ENCODE measurements around the gene TUBA4A. TPM values are rescaled to one million over a fixed set of nuclear protein-coding genes. Genes with fewer than 3 reads are reported as not detected.

TUBA4A gene
- total RNA-seq, 2 experiments from 2014 or later = 219 to 229 TPM

DNA sequence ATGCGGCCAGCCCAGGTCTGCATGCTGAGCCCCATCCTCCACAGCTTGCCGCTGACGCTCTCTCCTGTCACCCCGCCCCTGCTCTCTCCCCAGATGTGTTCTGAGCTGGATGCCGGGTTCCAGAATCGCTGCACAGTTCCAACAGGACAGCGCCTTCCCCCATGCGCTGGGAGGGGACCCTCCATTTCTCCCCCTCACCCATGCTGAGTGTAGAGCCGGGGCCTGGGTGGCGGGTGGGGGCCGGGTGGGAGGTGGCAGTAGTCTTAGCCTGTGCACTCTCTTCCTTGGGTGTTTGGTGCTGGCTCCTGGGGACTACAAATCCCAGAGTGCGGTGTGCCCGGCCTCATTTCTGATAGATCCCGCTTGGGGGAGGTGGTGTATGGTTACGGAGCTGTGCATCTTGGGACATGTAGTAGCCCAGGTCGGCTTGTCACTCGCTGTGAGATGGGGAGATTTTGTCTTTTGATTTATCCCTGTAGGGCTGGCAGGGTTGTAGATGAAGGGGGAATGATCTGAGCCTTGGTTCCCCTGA lies 32.2 kb upstream of the TUBA4A start:
- Mint-ChIP-seq H3K36me3 (peaks cover 25% of the 10 kb centered on the region), H3K9me3 (no peaks in the 10 kb centered on the region), H3K27ac (no peak overlapping the region), H3K4me3 (no peak overlapping the region), H3K4me1 (ENCODE audit: low read depth) (peaks cover 11% of the 10 kb centered on the region), H3K27me3 (no peaks in the 10 kb centered on the region)
- intact Hi-C loops (cut with micrococcal nuclease) = no loop called here
- DNase-seq = no peak
- ChIA-PET CTCF (interaction anchor here (14.1 kb wide), 1 partner anchor 7 kb away, joined by 252 read pairs; no protein-coding TSS in a partner anchor), POLR2A (interaction anchor here (4.0 kb wide), 1 partner anchor 8 kb away, joined by 13 read pairs; no protein-coding TSS in a partner anchor)

DNA sequence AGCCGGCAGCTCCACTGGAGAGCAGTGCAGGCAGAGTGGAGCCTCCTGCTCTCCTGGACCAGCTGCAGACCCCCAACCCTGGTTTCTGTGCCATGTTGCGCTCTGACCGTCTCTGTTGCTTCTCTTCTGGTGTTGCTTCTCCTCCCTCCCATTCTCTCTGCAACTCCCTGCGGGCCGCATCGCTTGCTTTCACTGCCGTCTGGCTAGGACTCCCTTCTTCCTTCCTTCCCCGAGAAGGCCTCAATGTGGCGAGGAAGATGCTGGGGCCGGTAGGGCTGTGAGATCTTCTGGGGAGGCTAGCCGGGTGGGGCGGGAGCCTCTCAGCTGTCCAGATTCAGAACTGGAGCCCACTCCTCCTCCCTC lies 31.6 kb upstream of the TUBA4A start:
- no peak for DNase-seq
- Mint-ChIP-seq H3K27ac (no peak overlapping the region), H3K4me1 (ENCODE audit: low read depth) (peaks cover 17% of the 10 kb centered on the region), H3K9me3 (no peaks in the 10 kb centered on the region), H3K27me3 (no peaks in the 10 kb centered on the region), H3K36me3 (peaks cover 27% of the 10 kb centered on the region), H3K4me3 (no peak overlapping the region)
- POLR2A ChIA-PET = interaction anchor here (4.0 kb wide), 1 partner anchor 9 kb away, joined by 13 read pairs; no protein-coding TSS in a partner anchor
- intact Hi-C loops (cut with micrococcal nuclease) = no loop called here
- CTCF ChIA-PET = interaction anchor here (14.1 kb wide), 1 partner anchor 8 kb away, joined by 252 read pairs; no protein-coding TSS in a partner anchor

DNA sequence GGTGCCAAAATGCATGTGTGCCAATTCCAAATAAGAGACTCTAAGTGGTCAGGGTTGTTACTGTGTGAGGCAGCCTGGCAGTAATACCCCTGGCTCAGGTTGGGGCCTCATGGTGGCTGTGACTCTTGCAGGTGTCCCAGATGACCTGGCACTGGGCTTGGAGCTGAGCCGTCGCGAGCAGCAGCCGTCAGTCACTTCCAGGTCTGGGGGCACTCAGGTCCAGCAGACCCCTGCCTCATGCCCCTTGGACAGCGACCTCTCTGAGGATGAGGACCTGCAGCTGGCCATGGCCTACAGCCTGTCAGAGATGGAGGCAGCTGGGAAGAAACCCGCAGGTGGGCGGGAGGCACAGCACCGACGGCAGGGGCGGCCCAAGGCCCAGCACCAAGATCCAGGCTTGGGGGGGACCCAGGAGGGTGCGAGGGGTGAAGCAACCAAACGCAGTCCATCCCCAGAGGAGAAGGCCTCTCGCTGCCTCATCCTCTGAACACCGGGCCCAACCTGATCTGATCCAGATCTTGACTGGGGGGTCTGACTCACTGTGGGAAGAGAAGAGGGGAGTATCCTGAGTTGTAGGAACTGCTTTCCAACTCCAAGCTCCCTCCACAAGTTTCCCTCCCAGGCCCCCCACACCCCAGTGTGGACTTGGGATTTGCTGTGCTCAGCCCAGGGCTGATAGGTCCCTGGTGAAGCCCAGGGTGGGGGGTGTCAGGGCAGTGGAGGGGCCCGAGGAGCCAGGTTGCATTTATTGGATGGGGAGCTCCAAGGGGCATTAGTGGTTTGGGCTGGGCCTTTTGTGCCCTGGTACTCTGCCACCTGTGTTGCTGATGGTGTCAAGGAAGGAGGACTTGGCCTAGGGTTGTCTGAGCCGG lies 31.0 kb upstream of the TUBA4A start:
- H3K27me3 Mint-ChIP-seq = no peaks in the 10 kb centered on the region
- peaks cover 23% of the 10 kb centered on the region for H3K4me1 Mint-ChIP-seq (ENCODE audit: low read depth)
- intact Hi-C loops (cut with micrococcal nuclease) = no loop called here
- peaks cover 27% of the 10 kb centered on the region for H3K36me3 Mint-ChIP-seq
- H3K27ac Mint-ChIP-seq = no peak overlapping the region
- CTCF ChIA-PET = interaction anchor here (1.2 to 14.1 kb wide), 2 partner anchors 9 to 14 kb away, joined by 3 to 252 read pairs; no protein-coding TSS in a partner anchor
- no peak for DNase-seq
- H3K9me3 Mint-ChIP-seq = no peaks in the 10 kb centered on the region
- POLR2A ChIA-PET = interaction anchor here (4.0 kb wide), 1 partner anchor 10 kb away, joined by 13 read pairs; no protein-coding TSS in a partner anchor
- no peak overlapping the region for H3K4me3 Mint-ChIP-seq

DNA sequence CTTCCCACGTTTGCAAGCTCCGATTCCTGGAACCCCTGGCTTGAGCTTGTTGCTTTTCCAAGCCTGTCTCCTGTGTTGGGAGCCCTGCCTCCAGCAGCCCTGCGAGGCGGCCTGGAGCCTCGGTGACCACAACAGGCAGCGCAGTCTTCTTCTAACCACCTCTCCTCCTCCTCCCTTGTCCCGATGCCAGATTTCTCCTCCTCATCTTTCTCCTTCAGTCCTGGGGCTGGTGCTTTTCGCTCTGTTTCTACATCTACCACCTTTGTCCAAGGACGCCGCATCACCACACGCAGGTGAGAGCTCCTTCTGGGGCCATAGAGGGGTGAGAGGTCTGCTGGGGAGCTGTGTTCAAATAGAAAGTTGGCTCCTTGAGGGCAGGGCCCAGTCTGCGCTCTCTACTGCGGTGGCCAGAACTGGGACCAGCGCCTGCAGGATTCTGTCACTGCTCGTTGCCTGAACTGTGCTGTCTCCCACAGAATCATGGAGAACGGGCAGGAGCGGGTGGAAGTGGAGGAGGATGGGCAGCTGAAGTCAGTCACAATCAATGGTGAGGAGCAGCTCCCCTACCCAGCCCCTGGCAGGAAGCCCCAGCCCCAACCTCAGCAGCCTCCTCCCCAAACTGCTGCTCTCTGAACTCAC lies 29.3 kb upstream of the TUBA4A start:
- POLR2A ChIA-PET = interaction anchor here (4.0 to 6.5 kb wide), 2 partner anchors 11 to 30 kb away, joined by 13 to 85 read pairs; partner anchors contain the start of genes TUBA4A and TUBA4B
- H3K4me3 Mint-ChIP-seq = no peak overlapping the region
- peaks cover 33% of the 10 kb centered on the region for H3K4me1 Mint-ChIP-seq (ENCODE audit: low read depth)
- intact Hi-C loops (cut with micrococcal nuclease) = no loop called here
- H3K27me3 Mint-ChIP-seq = no peaks in the 10 kb centered on the region
- no peaks in the 10 kb centered on the region for H3K9me3 Mint-ChIP-seq
- no peak overlapping the region for H3K27ac Mint-ChIP-seq
- peaks cover 27% of the 10 kb centered on the region for H3K36me3 Mint-ChIP-seq
- CTCF ChIA-PET = interaction anchor here (0.9 to 14.1 kb wide), 3 partner anchors 10 to 16 kb away, joined by 3 to 252 read pairs (median 4); no protein-coding TSS in a partner anchor
- no peak for DNase-seq

DNA sequence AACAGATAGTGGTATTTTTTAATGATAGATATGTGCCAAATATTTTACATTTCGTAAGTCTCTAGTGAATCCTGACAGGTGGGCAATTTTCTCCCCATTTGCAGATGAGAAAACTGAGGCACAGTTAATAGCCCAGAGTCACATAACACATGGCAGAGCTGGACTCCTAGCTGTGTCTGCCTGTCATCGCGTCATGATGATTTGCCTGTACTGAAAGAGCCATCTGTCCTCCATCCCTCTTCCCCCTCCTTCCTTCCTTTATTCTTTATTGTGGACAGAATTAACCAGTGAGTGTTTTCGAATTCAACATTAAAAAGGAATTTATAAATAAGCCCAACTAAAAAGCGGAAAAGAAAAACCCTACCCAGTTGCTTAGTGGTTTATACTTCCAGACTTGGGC lies 28.7 kb upstream of the TUBA4A start:
- POLR2A ChIA-PET = interaction anchor here (0.9 to 6.5 kb wide), 4 partner anchors 12 to 53 kb away, joined by 3 to 85 read pairs (median 10); partner anchors contain the start of genes ANKZF1, ATG9A, TUBA4A and TUBA4B
- H3K4me1 Mint-ChIP-seq (ENCODE audit: low read depth) = peaks cover 40% of the 10 kb centered on the region
- DNase-seq = no peak
- no peak overlapping the region for H3K27ac Mint-ChIP-seq
- no peak overlapping the region for H3K4me3 Mint-ChIP-seq
- H3K27me3 Mint-ChIP-seq = no peaks in the 10 kb centered on the region
- CTCF ChIA-PET = interaction anchor here (0.9 to 14.1 kb wide), 2 partner anchors 11 to 16 kb away, joined by 4 to 252 read pairs; no protein-coding TSS in a partner anchor
- H3K36me3 Mint-ChIP-seq = peaks cover 27% of the 10 kb centered on the region
- H3K9me3 Mint-ChIP-seq = no peaks in the 10 kb centered on the region
- intact Hi-C loops (cut with micrococcal nuclease) = no loop called here

DNA sequence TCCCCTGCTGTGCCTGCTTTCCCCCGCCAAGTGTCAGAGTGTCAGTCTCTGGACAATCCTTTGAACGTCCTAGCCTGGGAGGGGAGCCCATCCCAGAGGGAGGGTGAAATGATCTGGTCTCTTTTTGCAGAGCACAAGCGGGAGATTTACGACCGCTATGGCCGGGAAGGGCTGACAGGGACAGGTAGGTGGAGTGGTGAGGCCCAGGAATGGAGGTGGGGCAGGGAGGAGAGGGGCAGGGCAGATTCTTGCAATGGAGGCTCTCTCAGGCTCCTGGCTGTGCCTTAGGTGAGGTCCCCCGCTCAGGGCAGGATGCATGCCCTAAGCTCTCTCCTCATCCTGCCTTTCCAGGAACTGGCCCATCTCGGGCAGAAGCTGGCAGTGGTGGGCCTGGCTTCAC lies 27.9 kb upstream of the TUBA4A start:
- DNase-seq = no peak
- ChIA-PET POLR2A (interaction anchor here (0.9 to 6.5 kb wide), 3 partner anchors 13 to 52 kb away, joined by 3 to 85 read pairs (median 6); partner anchors contain the start of genes ANKZF1, ATG9A, TUBA4A and TUBA4B), CTCF (interaction anchor here (0.7 to 14.1 kb wide), 3 partner anchors 12 to 208 kb away, joined by 3 to 252 read pairs (median 95); partner anchors contain the start of genes TUBA4A and TUBA4B)
- intact Hi-C loops (cut with micrococcal nuclease) = no loop called here
- H3K4me1 Mint-ChIP-seq (ENCODE audit: low read depth) = peaks cover 43% of the 10 kb centered on the region
- no peak overlapping the region for H3K27ac Mint-ChIP-seq
- peaks cover 27% of the 10 kb centered on the region for H3K36me3 Mint-ChIP-seq
- H3K4me3 Mint-ChIP-seq = no peak overlapping the region
- no peaks in the 10 kb centered on the region for H3K9me3 Mint-ChIP-seq
- H3K27me3 Mint-ChIP-seq = no peaks in the 10 kb centered on the region

DNA sequence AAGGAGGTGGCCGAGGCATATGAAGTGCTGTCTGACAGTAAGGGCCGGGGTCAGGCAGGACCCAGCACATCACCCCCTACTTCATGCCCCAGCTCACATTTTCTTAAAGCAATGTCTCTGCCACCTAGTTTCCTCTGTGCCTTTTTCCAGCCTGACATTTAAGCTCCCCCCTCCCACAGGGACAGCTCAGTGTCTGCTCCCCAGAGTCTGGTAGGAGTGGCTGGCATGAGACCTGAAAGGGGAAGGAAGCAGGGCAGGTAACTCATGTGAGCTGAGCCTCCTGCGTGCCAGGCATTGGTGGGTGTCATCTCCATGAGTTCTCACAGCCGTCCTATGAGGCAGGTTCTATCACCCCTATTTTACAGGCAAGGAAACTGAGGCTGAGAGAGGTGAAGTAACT lies 26.9 kb upstream of the TUBA4A start:
- no peaks in the 10 kb centered on the region for H3K9me3 Mint-ChIP-seq
- POLR2A ChIA-PET = interaction anchor here (1.9 to 6.5 kb wide), 3 partner anchors 27 to 51 kb away, joined by 6 to 85 read pairs (median 22); partner anchors contain the start of genes ANKZF1, ATG9A, GLB1L and STK16
- DNase-seq = no peak
- CTCF ChIA-PET = interaction anchor here (0.5 to 14.1 kb wide), 5 partner anchors 13 to 207 kb away, joined by 3 to 252 read pairs (median 19); partner anchors contain the start of genes GLB1L, STK16, TUBA4A and TUBA4B
- H3K27me3 Mint-ChIP-seq = no peaks in the 10 kb centered on the region
- H3K4me3 Mint-ChIP-seq = peak overlapping the region; percentile 80
- H3K36me3 Mint-ChIP-seq = peaks cover 24% of the 10 kb centered on the region
- intact Hi-C loops (cut with micrococcal nuclease) = no loop called here
- H3K4me1 Mint-ChIP-seq (ENCODE audit: low read depth) = peaks cover 43% of the 10 kb centered on the region
- H3K27ac Mint-ChIP-seq = no peak overlapping the region

DNA sequence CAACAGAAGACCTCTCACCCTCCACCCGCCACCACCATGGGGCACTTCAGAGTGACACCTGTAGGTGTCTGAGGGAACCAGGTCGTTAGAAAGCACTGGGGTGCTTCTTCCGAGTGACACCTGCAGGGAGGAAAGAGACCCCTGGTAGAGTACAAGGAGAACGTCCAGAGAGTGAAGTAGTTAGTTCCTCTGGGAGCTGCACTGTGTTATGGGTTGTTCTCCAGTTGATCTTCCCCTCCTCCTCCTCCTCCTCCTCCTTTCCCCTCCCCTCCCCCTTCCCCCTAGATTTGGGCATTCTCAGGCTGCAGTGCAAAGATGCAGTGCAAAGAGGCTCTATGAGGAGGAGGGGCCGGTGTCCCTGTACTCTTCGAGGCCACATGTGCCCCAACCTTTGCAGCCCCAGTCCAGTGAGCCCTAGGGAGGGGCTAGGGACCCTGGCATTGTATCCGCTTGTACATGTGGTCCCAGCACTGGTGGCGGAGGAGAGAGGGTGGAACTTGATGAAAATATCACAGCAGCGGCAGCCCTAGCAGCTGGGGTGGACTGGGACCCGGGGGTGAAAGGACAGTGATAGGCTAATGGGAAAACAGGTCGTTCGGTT lies 26.3 kb upstream of the TUBA4A start:
- intact Hi-C loops (cut with micrococcal nuclease) = loop anchor here (1.0 to 2.0 kb wide), 13 partner anchors 15 to 1009 kb away; partner anchors contain the start of genes AAMP, ABCB6, ANKZF1 and ATG9A
- no peaks in the 10 kb centered on the region for H3K27me3 Mint-ChIP-seq
- H3K4me3 Mint-ChIP-seq = peak overlapping the region; percentile 80
- no peaks in the 10 kb centered on the region for H3K9me3 Mint-ChIP-seq
- peaks cover 43% of the 10 kb centered on the region for H3K4me1 Mint-ChIP-seq (ENCODE audit: low read depth)
- peak overlapping the region; percentile 89 for H3K27ac Mint-ChIP-seq
- ChIA-PET CTCF (interaction anchor here (0.5 to 14.1 kb wide), 7 partner anchors 13 to 107 kb away, joined by 3 to 252 read pairs (median 19); partner anchors contain the start of genes DNPEP, GLB1L, STK16 and TUBA4A), POLR2A (interaction anchor here (0.8 to 6.5 kb wide), 8 partner anchors 15 to 104 kb away, joined by 4 to 85 read pairs (median 14); partner anchors contain the start of genes ANKZF1, ATG9A, CNPPD1 and GLB1L)
- no peak for DNase-seq
- H3K36me3 Mint-ChIP-seq = peaks cover 24% of the 10 kb centered on the region

DNA sequence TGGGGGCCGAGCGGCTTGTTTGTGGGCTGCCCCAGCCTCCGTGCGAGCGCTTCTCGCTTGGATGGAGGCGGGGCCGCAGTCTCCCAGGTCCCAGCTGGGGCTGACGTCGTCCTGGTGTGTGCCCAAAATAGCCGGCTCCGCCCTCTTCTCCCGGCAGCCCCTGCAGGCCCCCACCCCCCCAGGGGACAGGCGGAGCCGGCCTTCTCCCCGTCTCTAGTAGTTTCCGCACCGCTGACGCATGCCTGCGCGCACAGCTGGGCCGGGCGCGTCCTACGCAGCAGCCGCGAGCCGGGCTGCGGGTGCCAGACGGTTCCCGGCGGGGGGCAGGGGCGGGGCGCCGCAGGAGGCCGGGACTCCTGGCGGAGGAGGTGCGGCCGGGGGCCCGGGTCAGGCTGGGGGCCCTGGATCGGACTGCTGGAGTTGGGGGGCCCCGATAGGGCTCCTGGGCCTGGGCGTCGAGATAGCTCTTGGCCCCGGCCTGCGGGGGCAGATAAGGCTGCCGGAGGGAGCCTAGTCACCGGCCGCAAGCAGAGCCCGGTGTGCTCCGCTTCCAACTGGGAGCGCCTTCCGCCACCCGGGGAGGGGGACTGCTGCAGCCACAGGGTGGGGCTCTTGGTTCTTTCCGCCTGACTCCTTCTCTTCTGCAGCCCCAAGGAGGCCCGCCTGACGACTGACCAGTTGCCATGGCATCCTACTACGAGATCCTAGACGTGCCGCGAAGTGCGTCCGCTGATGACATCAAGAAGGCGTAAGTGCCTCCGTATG lies 25.6 kb upstream of the TUBA4A start, which contains the start of gene DNAJB2:
Gene DNAJB2, plus strand, starts transcription at position 216 of the 765 bp plus-strand sequence. Its CDS starts 468 bp downstream, at position 684.
- Mint-ChIP-seq H3K27me3 (no peaks in the 10 kb centered on the region), H3K27ac (peak within 1 kb of the TSS; percentile 95), H3K9me3 (no peaks in the 10 kb centered on the region), H3K4me1 (ENCODE audit: low read depth) (peaks cover 43% of the 10 kb centered on the region), H3K4me3 (peak within 1 kb of the TSS; percentile 80), H3K36me3 (peaks cover 24% of the 10 kb centered on the region)
- DNase-seq = peak; percentile 100
- POLR2A ChIA-PET = interaction anchor here (0.8 to 6.5 kb wide), 10 partner anchors 15 to 108 kb away, joined by 4 to 85 read pairs (median 11); partner anchors contain the start of genes ANKZF1, ATG9A, CNPPD1 and DNPEP
- intact Hi-C loops (cut with micrococcal nuclease) = loop anchor here (1.0 to 2.0 kb wide), 13 partner anchors 16 to 1009 kb away; partner anchors contain the start of genes AAMP, ABCB6, ANKZF1 and ATG9A
- CTCF ChIA-PET = interaction anchor here (0.8 to 14.1 kb wide), 17 partner anchors 9 to 299 kb away, joined by 3 to 252 read pairs (median 8); partner anchors contain the start of genes ANKZF1, ATG9A, CNPPD1 and DNPEP

DNA sequence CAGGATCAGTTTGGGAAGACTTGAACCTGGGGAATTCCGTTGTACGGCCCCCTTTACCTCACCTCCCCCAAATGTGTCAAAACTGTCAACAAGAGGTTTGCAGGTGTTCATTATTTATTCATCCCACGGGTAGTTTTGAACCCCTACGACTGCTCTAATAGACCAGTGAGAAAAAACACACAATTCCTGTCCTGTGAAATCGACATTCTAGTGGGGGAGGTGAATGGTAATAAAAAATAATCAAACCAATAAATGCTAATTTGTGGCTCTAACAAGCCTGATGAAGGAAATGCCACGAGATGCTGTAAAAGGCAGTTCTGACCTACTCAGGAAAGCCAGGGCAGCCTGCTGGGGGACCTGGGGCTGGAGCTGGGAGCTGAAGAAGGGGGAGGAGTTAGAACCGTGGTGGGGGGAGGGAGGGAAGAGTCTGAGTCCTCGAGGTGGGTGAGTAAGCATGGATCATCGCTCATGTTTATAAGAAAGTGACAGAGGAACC lies 25.0 kb upstream of the TUBA4A start:
- Mint-ChIP-seq H3K27me3 (no peaks in the 10 kb centered on the region), H3K4me3 (peak overlapping the region; percentile 70)

More for the DNA sequence above, 25.0 kb upstream of the TUBA4A start:
- H3K4me1 Mint-ChIP-seq (ENCODE audit: low read depth) = peaks cover 43% of the 10 kb centered on the region
- CTCF ChIA-PET = interaction anchor here (0.6 to 14.1 kb wide), 23 partner anchors 9 to 299 kb away, joined by 3 to 252 read pairs (median 5); partner anchors contain the start of genes ANKZF1, ATG9A, CNPPD1 and DNPEP
- intact Hi-C loops (cut with micrococcal nuclease) = loop anchor here (1.0 to 2.0 kb wide), 13 partner anchors 17 to 1008 kb away; partner anchors contain the start of genes AAMP, ABCB6, ANKZF1 and ATG9A
- no peak for DNase-seq
- no peaks in the 10 kb centered on the region for H3K9me3 Mint-ChIP-seq
- POLR2A ChIA-PET = interaction anchor here (1.0 to 6.5 kb wide), 10 partner anchors 16 to 109 kb away, joined by 3 to 85 read pairs (median 11); partner anchors contain the start of genes ANKZF1, ATG9A, CNPPD1 and DNPEP
- peak overlapping the region; percentile 95 for H3K27ac Mint-ChIP-seq
- H3K36me3 Mint-ChIP-seq = peaks cover 21% of the 10 kb centered on the region
